Endothelial cell of hepatic sinusoid (primary cell): ENCODE data around the gene EXOC3L2.

Experiments
- in situ Hi-C: cut with HindIII; loops from 2 replicates; pipeline ENCODE4 v1.10.0; 2017; ENCODE audit warnings: low sequenced_read_pairs

Gene EXOC3L2

GRCh38 chr19:45245334-45245787, at the start of gene EXOC3L2:
EXOC3L2 (minus strand) TSS chr19:45245407; CDS start chr19:45239045, 6,362 bp downstream.
- in situ Hi-C loops: no loop called here

GRCh38 chr19:45294291-45295029, 49.3 kb upstream of the EXOC3L2 start:
- in situ Hi-C loops: no loop called here

GRCh38 chr19:45293682-45294081, 48.5 kb upstream of the EXOC3L2 start:
- in situ Hi-C loops: no loop called here

DNA sequence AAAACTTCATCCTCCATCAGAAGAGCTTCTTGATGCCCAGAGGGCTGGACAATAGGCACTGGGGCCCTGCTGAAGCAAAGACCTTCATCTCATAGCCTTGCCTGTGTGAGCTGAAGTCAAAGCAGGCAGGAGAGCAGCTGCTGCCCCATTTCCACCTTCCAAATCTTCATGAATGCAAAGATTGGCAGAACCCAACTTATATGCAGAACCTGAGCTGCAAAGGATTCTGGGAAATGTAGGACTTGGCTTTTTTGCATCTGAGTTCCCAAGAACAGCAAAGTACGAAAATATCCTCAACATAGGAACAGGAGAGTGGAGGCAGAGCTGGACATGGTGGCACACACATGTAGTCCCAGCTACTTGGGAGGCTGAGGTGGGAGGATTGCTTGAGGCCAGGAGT, 46.6 kb upstream of the EXOC3L2 start:
- in situ Hi-C loops: no loop called here

DNA sequence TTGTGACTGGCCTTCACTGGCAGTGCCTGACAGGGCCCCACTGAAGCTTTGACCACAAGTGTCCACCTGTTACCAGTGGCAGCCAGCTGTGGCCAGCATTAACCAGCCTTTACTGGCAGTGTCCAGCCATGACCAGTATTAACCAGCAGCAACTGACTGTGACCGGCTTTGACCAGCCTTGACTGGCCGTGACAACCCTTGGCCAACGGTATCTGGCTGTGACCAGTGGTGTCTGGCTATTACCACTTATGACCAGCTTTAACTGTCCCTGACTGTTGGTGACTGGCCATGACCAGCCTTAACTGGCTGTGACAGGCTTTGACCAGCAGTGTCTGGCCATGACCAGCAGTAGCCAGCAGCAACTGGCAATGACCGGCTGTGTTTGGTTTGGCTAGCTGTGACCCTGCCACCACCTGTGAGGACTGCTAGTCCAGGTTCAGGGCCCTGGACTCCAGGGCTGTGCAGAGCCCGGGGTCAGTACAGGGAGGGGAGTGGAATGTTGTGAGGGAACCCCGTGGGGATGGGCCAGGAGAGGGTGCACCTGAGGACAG, 45.2 kb upstream of the EXOC3L2 start:
- in situ Hi-C loops: no loop called here

- in situ Hi-C loops: no loop called here
Measured at GRCh38 chr19:45283443-45284033, 38.3 kb upstream of the EXOC3L2 start.

DNA sequence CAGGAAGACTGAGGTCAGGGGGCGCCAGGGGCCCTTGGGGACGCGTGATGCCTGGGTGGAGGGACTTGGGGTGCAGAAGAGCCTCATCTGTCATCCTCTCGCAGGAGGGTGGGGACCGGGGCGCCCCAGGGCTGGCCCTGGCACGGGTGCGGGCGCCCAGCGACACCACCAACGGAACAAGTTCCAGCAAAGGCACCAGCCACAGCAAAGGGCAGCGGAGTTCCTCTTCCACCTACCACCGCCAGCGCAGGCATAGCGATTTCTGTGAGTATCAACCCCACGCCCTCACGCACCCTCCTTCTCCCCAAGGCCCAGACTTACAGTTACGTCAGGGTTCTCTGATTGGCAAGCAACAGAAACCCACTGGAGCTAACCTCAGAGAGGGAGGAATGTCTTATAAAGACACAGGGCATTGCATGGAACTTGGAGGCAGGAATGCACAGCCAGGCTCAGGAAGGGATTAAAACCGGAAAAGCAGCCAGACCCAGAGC, 35.3 kb upstream of the EXOC3L2 start:
- in situ Hi-C loops: no loop called here

GRCh38 chr19:45279587-45280192, 34.5 kb upstream of the EXOC3L2 start:
- in situ Hi-C loops: no loop called here

DNA sequence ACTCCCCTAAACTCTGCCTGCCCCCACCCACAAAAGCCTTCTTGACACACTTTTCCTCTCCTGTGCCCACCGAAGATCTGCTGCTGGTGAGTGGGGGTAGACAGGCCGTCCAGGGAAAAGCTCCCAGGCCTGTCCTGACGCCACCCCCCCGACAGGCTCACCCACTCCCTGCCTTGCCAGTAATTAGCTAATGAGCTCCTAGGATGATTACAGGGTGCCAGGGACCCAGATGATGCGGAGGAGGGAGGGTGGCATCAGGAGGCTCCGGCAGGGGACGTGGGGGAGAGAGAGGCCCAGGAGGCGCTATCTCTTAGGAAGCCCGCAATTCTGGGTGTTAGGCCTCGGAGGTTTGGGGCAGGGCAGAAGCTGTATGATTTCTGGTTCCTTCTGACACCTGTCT, 32.9 kb upstream of the EXOC3L2 start:
- in situ Hi-C loops: no loop called here

DNA sequence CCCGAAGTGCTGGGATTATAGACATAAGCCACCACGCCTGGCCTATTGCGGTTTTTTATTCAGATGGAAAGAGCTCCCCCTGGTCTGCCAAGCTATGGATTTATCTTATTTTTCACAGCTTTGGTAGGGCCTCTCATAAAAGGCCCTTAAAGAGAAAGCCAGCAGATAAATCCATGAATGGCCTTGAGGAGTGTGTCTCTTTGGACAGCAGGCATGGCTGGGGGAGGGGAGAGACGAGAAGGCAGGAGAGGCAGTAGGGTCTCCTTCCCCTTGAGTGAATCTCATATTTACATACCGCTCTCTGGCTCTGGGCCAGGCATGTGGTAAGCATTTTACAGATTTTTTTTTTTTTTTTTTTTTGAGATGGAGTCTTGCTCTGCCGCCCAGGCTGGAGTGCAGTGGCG, 31.1 kb upstream of the EXOC3L2 start:
- in situ Hi-C loops: no loop called here

DNA sequence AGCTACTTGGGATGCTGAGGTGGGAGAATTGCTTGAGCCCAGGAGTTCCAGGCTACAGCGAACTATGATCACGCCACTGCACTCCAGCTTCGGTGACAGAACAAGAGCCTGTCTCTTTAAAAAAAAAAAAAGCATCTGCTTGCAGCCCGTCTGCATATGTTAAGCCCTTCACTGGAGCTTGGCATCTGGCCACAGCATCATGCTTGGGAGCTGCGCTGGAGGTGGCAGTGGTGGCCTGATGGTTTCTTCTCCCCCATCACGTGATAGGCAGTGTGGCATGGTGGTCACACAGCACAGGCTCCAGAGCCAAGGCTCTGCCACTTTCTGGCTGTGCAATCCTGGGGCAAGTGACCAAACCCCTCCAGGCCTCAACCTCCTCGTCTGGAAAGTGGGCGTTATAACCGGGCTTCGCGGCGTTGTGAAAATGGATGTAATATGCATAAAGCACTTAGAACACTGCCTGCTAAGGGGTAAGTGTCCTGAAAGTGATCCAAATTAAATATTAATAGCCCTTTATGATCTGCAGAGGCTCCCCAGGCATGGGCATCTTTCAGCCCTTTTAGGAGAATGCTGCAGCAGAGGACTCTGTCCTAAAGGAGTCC, 30.3 kb upstream of the EXOC3L2 start:
- in situ Hi-C loops: no loop called here

DNA sequence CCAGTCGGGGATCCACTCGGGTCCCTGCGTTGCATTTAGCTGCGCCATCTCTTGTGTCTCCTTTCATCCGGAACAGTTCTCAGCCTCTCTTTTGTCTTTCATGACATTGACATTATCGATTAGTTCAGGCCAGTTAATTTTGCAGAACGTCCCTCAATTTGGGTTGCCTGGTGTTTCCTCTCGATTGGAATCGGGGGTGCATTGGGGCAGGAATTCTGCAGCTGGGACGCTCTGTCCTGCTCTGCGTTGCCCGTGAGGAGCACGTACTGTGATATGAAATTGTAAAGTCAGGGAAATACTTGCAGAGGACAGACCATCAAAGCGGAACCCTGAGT, 28.3 kb upstream of the EXOC3L2 start:
- in situ Hi-C loops: no loop called here

- in situ Hi-C loops: no loop called here
Measured at GRCh38 chr19:45271735-45272108, 26.5 kb upstream of the EXOC3L2 start.

- in situ Hi-C loops: no loop called here
Measured at GRCh38 chr19:45271098-45271734, 26.0 kb upstream of the EXOC3L2 start.

- in situ Hi-C loops: loop anchor here (5.0 kb wide), 1 partner anchor 37 kb away; no protein-coding TSS in a partner anchor
Measured at GRCh38 chr19:45269939-45270338, 24.7 kb upstream of the EXOC3L2 start.

DNA sequence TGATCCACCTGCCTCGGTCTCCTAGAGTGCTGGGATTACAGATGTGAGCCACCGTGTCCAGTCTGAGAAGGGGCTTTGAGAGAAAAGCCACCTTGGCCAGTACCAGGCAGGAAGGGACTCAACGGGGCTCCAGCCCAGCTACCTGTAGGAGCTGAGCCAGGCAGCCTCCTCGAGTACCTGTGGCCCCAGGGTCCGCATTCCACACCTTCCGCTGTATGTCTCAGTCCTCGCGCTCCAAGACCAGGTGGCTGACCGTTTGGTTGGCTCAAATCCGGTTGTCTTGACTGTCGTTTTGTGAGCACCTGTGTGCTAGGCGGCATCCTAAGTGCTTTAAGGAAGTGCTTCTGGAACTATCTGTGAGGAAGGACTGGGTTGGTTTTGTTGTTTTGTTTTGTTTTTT, 22.1 kb upstream of the EXOC3L2 start:
- in situ Hi-C loops: loop anchor here (5.0 kb wide), 1 partner anchor 40 kb away; no protein-coding TSS in a partner anchor

DNA sequence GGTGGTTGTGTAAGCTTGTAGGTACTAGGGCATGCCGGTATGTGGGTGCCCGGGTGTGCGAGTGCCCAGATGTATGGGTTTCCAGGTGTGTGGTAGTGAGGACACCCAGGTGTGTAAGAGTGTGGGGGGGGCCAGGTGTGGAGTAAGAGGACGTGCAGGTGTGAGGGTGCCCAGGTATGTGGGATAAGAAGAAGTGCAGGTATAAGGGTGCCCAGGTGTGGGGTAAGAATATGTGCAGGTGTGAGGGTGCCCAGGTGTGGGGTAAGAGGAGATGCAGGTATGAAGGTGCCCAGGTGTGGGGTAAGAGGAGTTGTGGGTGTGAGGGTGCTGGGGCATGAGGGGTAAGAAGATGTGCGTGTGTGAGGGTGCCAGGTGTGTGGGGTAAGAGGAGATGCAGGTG, 20.2 kb upstream of the EXOC3L2 start:
- in situ Hi-C loops: loop anchor here (5.0 kb wide), 1 partner anchor 42 kb away; no protein-coding TSS in a partner anchor

DNA sequence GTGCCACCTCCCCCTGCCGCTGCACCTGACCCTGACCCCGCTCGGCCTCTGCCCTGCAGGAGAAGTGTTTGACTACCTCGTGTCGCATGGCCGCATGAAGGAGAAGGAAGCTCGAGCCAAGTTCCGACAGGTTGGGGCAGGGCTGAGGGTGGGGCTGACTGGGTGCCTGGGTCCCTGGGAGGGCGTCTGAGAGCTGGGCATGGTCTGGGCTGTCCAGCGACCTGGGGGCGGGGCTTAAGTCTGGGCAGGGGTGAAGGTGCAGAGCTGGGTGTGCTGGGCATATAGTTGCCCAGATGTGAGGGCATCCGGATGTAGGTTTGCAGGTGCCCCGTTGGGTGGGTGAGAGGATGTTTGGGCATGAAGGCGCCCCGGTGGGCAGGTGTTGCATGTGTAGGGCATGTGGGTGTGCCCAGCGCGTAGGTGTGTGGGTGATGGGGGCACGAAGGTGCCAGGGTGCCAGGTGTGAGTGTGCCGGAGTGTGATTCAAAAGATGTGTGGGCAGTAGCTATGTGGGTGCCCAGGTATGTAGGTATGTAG, 19.6 kb upstream of the EXOC3L2 start:
- in situ Hi-C loops: loop anchor here (5.0 kb wide), 1 partner anchor 42 kb away; no protein-coding TSS in a partner anchor

- in situ Hi-C loops: no loop called here
Measured at GRCh38 chr19:45263013-45263412, 17.8 kb upstream of the EXOC3L2 start.

DNA sequence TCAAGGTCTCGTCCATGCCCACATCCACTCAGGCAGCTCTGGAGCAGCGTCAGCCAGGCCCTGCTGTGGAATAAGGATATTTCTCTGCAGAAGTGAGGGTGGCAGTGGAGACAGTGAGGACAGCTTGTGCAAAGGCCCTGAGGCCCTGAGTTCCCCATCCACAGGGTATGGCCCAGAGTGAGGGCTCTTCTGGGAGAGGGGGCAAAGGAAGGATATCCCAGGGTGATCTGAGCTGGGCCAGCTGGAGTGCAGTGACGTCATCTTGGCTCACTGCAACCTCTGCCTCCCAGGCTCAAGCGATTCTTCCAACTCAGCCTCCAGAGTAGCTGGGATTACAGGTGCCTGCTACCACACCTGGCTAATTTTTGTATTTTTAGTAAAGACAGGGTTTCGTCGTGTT, 17.4 kb upstream of the EXOC3L2 start:
- in situ Hi-C loops: no loop called here
